OCI-LY7 (cell line): ENCODE data around the gene SPATA2. TPM values are rescaled to one million over a fixed set of nuclear protein-coding genes. Genes with fewer than 3 reads are reported as not detected.

Experiments
- BruUV-seq: library from RNA; stranded (reverse); fragments of 400-500 nt; replicated peaks from 2 replicates; lab custom pipeline; 2021; lab: Mats Ljungman, UMichigan
- CTCF ChIA-PET: fragments of 300-600 bp; sonication (Branson Sonifier 250); formaldehyde crosslinking; loops from one replicate; lab custom pipeline; 2022; ENCODE audit warnings: antibody characterized with exemption; ENCODE audit not compliant: unreplicated experiment; lab: Charles Lee
- POLR2A ChIA-PET: fragments of 300-600 bp; sonication (Branson Sonifier 250); formaldehyde crosslinking; loops from one replicate; lab custom pipeline; 2022; ENCODE audit warnings: antibody characterized with exemption; lab: Charles Lee
- DNase-seq: peaks from one replicate; pipeline ENCODE4 v3.0.0-alpha.2; 2015; ENCODE audit warnings: low spot score
- H2AFZ ChIP-seq: fragments of 200-600 bp; sonication (generic), shearing (Covaris generic); 2 replicates; pipeline ENCODE4 v1.6.1; 2014; ENCODE audit warnings: mild to moderate bottlenecking, antibody characterized with exemption, low read length, moderate library complexity
- H3K27ac ChIP-seq: fragments of 200-600 bp; sonication (generic); 2 replicates; pipeline ENCODE4 v1.5.1; 2014; ENCODE audit warnings: mixed run types, low read depth, mild to moderate bottlenecking, moderate library complexity, low read length, inconsistent platforms; ENCODE audit not compliant: poor library complexity, severe bottlenecking
- H3K36me3 ChIP-seq: fragments of 200-600 bp; sonication (generic); 2 replicates; pipeline ENCODE4 v1.6.1; 2014; ENCODE audit warnings: mild to moderate bottlenecking, antibody characterized with exemption, low read length, moderate library complexity, mixed read lengths; ENCODE audit not compliant: insufficient read depth
- H3K4me1 ChIP-seq: fragments of 200-600 bp; sonication (generic); 2 replicates; pipeline ENCODE4 v1.5.1; 2014; ENCODE audit warnings: mild to moderate bottlenecking, low read length; ENCODE audit not compliant: insufficient read depth, poor library complexity, severe bottlenecking
- H3K4me2 ChIP-seq: fragments of 200-600 bp; sonication (generic); 2 replicates; pipeline ENCODE4 v1.6.1; 2014; ENCODE audit warnings: mild to moderate bottlenecking, low read length
- H3K4me3 ChIP-seq: fragments of 200-600 bp; sonication (generic); 2 replicates; pipeline ENCODE4 v1.5.1; 2014; ENCODE audit warnings: mild to moderate bottlenecking, low read depth, low read length; ENCODE audit not compliant: poor library complexity, severe bottlenecking
- H3K79me2 ChIP-seq: fragments of 200-600 bp; sonication (generic); 2 replicates; pipeline ENCODE4 v1.6.1; 2016; ENCODE audit warnings: low read depth, mild to moderate bottlenecking, low read length, moderate library complexity, mixed read lengths; ENCODE audit not compliant: insufficient read depth
- H3K9me2 ChIP-seq: fragments of 200-600 bp; sonication (generic); 2 replicates; pipeline ENCODE4 v1.6.1; 2016; ENCODE audit warnings: mild to moderate bottlenecking, low read length, mixed read lengths; ENCODE audit not compliant: insufficient read depth
- H3K9me3 ChIP-seq: fragments of 200-600 bp; sonication (generic); 2 replicates; pipeline ENCODE4 v1.6.1; 2014; ENCODE audit warnings: mild to moderate bottlenecking, mixed run types, low read length, mixed read lengths
- H4K20me1 ChIP-seq: fragments of 200-600 bp; sonication (generic); 2 replicates; pipeline ENCODE4 v1.6.1; 2014; ENCODE audit warnings: mild to moderate bottlenecking, antibody characterized with exemption, low read length, moderate library complexity, mixed read lengths; ENCODE audit not compliant: insufficient read depth
- CTCF ChIP-seq: fragments of 200-600 bp; sonication (generic); conservative IDR thresholded peaks from 2 replicates; pipeline ENCODE4 v1.5.1; 2014; ENCODE audit warnings: mild to moderate bottlenecking, antibody characterized with exemption, low read length, moderate library complexity, mixed read lengths
- EZH2phosphoT487 ChIP-seq: fragments of 200-600 bp; sonication (generic); IDR thresholded peaks from 2 replicates; pipeline ENCODE4 v1.6.1; 2018; ENCODE audit warnings: low read depth, borderline replicate concordance, mild to moderate bottlenecking, mixed run types, antibody characterized with exemption, low read length, moderate library complexity, mixed read lengths
- intact Hi-C: fragments of 100-400 bp; cut with micrococcal nuclease; formaldehyde crosslinking; loops from one replicate; pipeline ENCODE4 v1.10.0; 2022; ENCODE audit not compliant: unreplicated experiment
- total RNA-seq, 2 experiments: library from RNA; depleted of rRNA in 1 of 2; stranded (reverse); fragments of >200 nt in 1 of 2; shearing (Covaris generic) in 1 of 2; gene quantifications; 2 replicates each; pipeline ENCODE4 v1.2.3, GENCODE V29; 2014 to 2022

SPATA2 gene
- total RNA-seq, 2 experiments from 2014 or later = 3.9 to 8.1 TPM

- no peaks in the 10 kb centered on the region for H3K9me3 ChIP-seq
- no peak overlapping the region for H2AFZ ChIP-seq
- H3K4me1 ChIP-seq = peaks cover 12% of the 10 kb centered on the region
- DNase-seq = no peak
- peak overlapping the region; percentile 10; the same call in 1 of the 2 replicates for H3K4me2 ChIP-seq
- no peaks in the 10 kb centered on the region for H3K79me2 ChIP-seq
- ChIA-PET CTCF (interaction anchor here (0.6 to 1.0 kb wide), 2 partner anchors 12 to 472 kb away, joined by 3 read pairs; no protein-coding TSS in a partner anchor), POLR2A (interaction anchor here (0.6 kb wide), 1 partner anchor 364 kb away, joined by 3 read pairs; no protein-coding TSS in a partner anchor)
- H3K36me3 ChIP-seq = peaks cover 34% of the 10 kb centered on the region; the same call in 1 of the 2 replicates
- no peak overlapping the region for H3K4me3 ChIP-seq
- intact Hi-C loops = loop anchor here (5.0 kb wide), 1 partner anchor 38 kb away; no protein-coding TSS in a partner anchor
- BruUV-seq = no TSS peak
- no peak overlapping the region for H3K27ac ChIP-seq
- no peaks in the 10 kb centered on the region for H4K20me1 ChIP-seq
- H3K9me2 ChIP-seq = no peaks in the 10 kb centered on the region
- TF ChIP-seq CTCF = no peak
- TF ChIP-seq EZH2phosphoT487 = no peak
Observed at GRCh38 chr20:49889001-49889934, 26.1 kb downstream of the SPATA2 start.

- Histone ChIP-seq H4K20me1 (no peaks in the 10 kb centered on the region), H3K9me2 (no peaks in the 10 kb centered on the region), H3K4me1 (peaks cover 5% of the 10 kb centered on the region), H3K79me2 (no peaks in the 10 kb centered on the region), H3K9me3 (no peaks in the 10 kb centered on the region), H3K27ac (no peak overlapping the region), H3K4me2 (peak overlapping the region; percentile 10; the same call in 1 of the 2 replicates), H3K36me3 (peaks cover 41% of the 10 kb centered on the region; the same call in 1 of the 2 replicates), H3K4me3 (no peak overlapping the region), H2AFZ (no peak overlapping the region)
- CTCF ChIA-PET = interaction anchor here (0.6 to 1.0 kb wide), 2 partner anchors 13 to 472 kb away, joined by 3 read pairs; no protein-coding TSS in a partner anchor
- intact Hi-C loops = loop anchor here (1.0 to 5.0 kb wide), 3 partner anchors 39 to 347 kb away; no protein-coding TSS in a partner anchor
- DNase-seq = peak; percentile 77
- no TSS peak for BruUV-seq
- POLR2A ChIA-PET = interaction anchor here (0.6 kb wide), 1 partner anchor 363 kb away, joined by 3 read pairs; no protein-coding TSS in a partner anchor
- TF ChIP-seq CTCF = peak; percentile 96
- TF ChIP-seq EZH2phosphoT487 = no peak
Observed at GRCh38 chr20:49888212-49889000, 26.9 kb downstream of the SPATA2 start.
